AG10803 (cell line): ENCODE measurements around the gene COQ4.
A peak's percentile ranks its signal among the peaks of the same experiment; 100 is the strongest.
"Not testable (repeated sequence)": the region's sequence is repeated elsewhere in the genome, so short reads cannot be mapped to it uniquely, and the experiment has no call there.

Experiments
- DNase-seq: peaks from one replicate; pipeline ENCODE4 v3.0.0; 2010; ENCODE audit warnings: low read depth
- H3K4me3 ChIP-seq: 2 replicates; pipeline ENCODE4 v1.5.1; 2011; ENCODE audit warnings: mild to moderate bottlenecking, low read length, control low read depth
- CTCF ChIP-seq: conservative IDR thresholded peaks from 2 replicates; pipeline ENCODE4 v1.5.1; 2011; ENCODE audit warnings: mild to moderate bottlenecking, low read length, control low read depth, inconsistent platforms

Gene COQ4

GRCh38 chr9:128335914-128336313, 13.3 kb downstream of the COQ4 start:
- TF ChIP-seq CTCF, result no peak
- DNase-seq, result no peak
- H3K4me3 ChIP-seq, result no peak overlapping the region

- no peak for TF ChIP-seq CTCF
- no peak overlapping the region for H3K4me3 ChIP-seq
- DNase-seq, result no peak
Measured at GRCh38 chr9:128337936-128338335, 15.3 kb downstream of the COQ4 start.

- DNase-seq, H3K4me3 ChIP-seq: not testable (repeated sequence)
Measured at GRCh38 chr9:128338852-128339614, 16.4 kb downstream of the COQ4 start.

- no peak for TF ChIP-seq CTCF
- DNase-seq, result peak; percentile 69
- peak within 1 kb of the TSS; percentile 76 for H3K4me3 ChIP-seq
Measured at GRCh38 chr9:128339761-128340690, 17.4 kb downstream of the COQ4 start, which contains the start of gene SLC27A4. Gene SLC27A4, plus strand, starts transcription at chr9:128340527. Its CDS starts 2,606 bp downstream, at chr9:128343133.

GRCh38 chr9:128340691-128341434, 18.2 kb downstream of the COQ4 start:
- TF ChIP-seq CTCF, result no peak
- H3K4me3 ChIP-seq, result peak overlapping the region; percentile 76
- no peak for DNase-seq

- peak overlapping the region; percentile 76 for H3K4me3 ChIP-seq
- TF ChIP-seq CTCF, result peak; percentile 78
- peak; percentile 55 for DNase-seq
Measured at GRCh38 chr9:128341435-128341849, 18.8 kb downstream of the COQ4 start.
